GM21737 (cell line): ENCODE results near the gene FAM193A.
A peak's percentile ranks its signal among the peaks of the same experiment; 100 is the strongest.

Experiments
- ATAC-seq: cut with Tn5 transposase; IDR thresholded peaks from one replicate; pipeline ENCODE4 v1.9.1; 2021; ENCODE audit warnings: mild to moderate bottlenecking, moderate library complexity; ENCODE audit not compliant: unreplicated experiment

Gene FAM193A, protein sequence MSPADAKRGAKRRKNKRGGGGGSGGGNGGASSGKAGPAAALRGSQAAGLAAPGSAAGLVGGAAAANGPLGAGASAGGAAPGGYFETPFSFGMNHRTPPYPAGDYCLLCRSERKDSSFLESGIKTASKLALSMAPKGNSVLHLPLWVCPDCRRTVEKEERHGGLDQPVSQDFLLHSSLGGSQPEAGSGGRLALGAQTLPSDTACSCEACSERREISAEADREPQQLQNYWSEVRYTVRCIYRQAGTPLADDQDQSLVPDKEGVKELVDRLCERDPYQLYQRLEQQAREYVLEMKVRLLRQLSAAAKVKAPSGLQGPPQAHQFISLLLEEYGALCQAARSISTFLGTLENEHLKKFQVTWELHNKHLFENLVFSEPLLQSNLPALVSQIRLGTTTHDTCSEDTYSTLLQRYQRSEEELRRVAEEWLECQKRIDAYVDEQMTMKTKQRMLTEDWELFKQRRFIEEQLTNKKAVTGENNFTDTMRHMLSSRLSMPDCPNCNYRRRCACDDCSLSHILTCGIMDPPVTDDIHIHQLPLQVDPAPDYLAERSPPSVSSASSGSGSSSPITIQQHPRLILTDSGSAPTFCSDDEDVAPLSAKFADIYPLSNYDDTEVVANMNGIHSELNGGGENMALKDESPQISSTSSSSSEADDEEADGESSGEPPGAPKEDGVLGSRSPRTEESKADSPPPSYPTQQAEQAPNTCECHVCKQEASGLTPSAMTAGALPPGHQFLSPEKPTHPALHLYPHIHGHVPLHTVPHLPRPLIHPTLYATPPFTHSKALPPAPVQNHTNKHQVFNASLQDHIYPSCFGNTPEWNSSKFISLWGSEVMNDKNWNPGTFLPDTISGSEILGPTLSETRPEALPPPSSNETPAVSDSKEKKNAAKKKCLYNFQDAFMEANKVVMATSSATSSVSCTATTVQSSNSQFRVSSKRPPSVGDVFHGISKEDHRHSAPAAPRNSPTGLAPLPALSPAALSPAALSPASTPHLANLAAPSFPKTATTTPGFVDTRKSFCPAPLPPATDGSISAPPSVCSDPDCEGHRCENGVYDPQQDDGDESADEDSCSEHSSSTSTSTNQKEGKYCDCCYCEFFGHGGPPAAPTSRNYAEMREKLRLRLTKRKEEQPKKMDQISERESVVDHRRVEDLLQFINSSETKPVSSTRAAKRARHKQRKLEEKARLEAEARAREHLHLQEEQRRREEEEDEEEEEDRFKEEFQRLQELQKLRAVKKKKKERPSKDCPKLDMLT (N-terminal part only)

DNA sequence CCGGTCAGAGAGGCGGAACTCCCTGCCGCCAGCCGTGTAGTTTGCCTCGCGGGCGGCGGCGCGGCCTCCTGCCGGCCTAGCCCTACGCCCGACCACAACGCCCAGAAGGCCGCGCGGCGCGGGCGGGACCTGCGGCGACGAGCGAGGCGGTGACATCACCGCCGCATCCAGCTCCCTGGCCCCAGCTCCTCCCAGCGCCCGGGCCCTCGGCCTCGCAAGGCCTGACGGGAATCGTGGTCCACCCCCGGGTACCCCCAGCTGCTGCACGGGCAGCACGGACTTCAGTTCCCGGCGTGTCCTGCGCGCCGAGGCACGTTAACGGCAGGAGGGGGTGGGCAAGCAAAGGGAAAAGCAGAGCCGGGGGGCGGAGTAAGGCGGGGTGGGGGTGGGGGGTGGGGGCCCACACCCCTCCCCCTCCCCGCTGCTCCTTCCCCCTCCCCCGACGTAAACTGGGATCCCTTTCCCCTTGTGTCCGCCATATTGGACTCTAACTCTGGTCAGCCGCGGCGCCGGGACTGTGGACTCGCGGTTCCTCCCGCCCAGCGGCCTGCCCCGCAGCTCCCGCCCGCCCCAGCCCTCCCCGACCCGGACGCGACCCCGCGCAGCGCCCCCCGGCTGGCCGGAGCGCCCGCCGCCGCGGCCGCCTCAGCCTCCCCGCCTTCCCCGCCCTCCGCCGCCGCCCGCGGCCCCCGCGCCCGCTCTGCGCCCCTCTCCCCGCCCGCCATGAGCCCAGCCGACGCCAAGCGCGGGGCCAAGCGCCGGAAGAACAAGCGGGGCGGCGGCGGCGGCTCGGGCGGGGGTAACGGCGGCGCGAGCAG lies at the start of gene FAM193A:
FAM193A (plus strand) TSS at position 455 of the 818 bp plus-strand sequence; CDS start at position 724, 269 bp downstream.
- ATAC-seq: peak; percentile 82

DNA sequence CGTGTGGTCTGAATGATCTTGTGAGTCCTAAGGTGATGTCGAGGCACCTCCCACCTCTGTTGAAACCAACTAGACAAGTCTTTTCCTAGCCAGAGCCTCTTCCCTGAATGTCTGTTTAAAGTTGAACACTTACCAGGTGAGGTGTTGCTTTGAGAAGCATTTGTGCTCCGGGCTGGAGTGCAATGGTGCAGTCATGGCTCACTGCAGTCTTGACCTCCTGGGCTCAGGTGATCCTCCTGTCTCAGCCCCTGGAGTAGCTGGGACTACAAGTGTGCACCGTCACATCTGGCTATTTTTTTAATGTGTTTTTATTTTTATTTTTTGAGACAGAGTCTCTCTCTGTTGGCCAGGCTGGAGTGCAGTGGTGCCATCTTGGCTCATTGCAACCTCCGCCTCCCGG lies 49.5 kb upstream of the FAM193A start:
- no peak for ATAC-seq

- no peak for ATAC-seq
These were observed 48.8 kb upstream of the FAM193A start for GRCh38 chr4:2487632-2488031.

DNA sequence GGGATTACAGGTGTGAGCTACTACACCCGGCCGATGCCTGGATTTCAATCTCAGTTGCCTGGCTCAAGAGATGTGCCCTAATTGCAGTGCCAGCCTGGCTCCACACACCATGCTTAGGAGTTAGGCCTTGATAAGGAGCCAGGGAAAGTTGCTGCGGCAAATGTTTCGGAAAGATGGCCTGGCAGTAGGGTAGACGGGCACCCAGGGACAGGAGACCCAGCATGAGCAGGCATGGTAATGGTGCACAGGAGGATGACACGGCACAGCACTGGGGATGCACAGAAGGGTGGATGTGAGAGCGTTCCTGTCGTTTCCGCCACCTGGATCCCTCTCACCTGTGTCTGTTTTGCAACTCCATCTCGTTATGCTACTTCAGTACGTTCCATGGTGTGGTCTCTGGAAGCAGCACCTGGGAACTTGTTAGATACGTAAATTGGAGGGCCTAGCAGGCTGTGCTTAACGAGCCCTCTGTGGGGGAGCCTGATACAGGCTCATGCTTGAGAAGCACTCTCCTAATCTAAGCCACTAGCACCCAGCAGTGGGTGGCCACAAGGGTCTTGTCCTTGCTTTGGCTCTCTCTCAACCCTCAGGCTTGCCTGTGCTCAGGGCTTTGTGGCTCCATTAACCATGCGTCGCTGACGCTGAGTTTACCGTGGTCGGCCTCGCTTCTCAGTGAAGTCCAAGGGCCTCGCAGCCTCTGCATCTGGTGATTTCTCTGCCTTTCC lies 47.2 kb upstream of the FAM193A start:
- ATAC-seq: no peak

GRCh38 chr4:2489841-2490552 lies 46.5 kb upstream of the FAM193A start:
- no peak for ATAC-seq

- ATAC-seq: no peak
These were observed 43.5 kb upstream of the FAM193A start for GRCh38 chr4:2492970-2493369.

GRCh38 chr4:2494992-2495391 lies 41.5 kb upstream of the FAM193A start:
- ATAC-seq: no peak

DNA sequence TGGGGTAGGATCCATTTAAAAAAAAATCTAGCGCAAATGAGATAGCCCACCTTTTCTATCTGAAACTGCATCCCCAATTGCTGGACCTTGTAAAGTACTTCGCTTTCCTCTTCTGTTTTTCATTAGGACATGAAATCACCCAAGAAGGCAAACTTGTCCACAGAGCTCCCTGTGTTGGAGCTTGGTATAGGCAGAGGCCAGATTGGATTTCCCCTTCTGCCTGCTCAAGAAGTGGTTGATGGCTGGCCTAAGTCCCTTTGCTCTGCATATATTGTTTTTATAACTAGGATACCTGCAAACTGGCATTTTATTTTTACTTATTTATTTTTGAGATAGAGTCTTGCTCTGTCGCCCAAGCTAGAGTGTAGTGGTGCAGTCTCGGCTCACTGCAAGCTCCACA lies 39.1 kb upstream of the FAM193A start:
- no peak for ATAC-seq

DNA sequence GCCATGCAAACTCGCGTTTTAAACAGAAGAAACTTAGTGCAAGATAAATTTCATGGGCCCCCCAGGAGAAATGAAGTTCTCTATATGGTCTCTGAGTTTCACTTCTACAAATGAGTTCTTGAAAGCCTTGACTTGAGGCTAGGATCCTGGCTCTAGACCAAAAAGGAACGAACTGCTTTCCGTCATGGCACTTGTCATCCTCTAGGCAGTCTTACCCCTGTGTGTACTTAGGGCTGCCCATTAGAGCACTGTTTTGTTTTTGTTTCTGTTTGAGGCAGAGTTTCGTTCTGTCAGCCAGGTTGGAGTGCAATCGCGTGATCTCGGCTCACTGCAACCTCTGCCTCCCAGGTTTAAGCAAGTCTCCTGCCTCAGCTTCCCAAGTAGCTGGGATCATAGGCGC lies 38.5 kb upstream of the FAM193A start:
- ATAC-seq: peak; percentile 84

GRCh38 chr4:2500547-2500946 lies 35.9 kb upstream of the FAM193A start:
- ATAC-seq: no peak

GRCh38 chr4:2501034-2501594 lies 35.3 kb upstream of the FAM193A start:
- ATAC-seq: no peak

GRCh38 chr4:2503809-2504208 lies 32.6 kb upstream of the FAM193A start:
- ATAC-seq: no peak

GRCh38 chr4:2507259-2507658 lies 29.2 kb upstream of the FAM193A start:
- no peak for ATAC-seq

DNA sequence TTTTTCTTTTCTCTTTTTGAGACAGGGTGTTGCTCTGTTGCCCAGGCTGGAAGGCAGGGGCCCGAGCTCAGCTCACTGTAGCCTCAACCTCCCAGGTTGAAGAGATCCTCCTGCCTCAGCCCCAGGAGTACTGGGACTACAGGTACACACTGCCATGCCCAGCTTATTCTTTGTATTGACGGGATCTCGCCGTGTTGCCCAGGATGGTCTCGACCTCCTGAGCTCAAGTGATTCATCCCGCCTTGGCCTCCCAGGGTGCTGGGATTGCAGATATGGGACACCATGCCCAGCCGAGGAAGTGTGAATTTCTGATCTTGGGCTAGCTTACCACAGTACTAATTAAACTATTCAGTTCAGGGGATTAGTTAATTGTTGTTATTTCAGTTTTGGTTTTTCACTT lies 28.6 kb upstream of the FAM193A start:
- ATAC-seq: no peak

DNA sequence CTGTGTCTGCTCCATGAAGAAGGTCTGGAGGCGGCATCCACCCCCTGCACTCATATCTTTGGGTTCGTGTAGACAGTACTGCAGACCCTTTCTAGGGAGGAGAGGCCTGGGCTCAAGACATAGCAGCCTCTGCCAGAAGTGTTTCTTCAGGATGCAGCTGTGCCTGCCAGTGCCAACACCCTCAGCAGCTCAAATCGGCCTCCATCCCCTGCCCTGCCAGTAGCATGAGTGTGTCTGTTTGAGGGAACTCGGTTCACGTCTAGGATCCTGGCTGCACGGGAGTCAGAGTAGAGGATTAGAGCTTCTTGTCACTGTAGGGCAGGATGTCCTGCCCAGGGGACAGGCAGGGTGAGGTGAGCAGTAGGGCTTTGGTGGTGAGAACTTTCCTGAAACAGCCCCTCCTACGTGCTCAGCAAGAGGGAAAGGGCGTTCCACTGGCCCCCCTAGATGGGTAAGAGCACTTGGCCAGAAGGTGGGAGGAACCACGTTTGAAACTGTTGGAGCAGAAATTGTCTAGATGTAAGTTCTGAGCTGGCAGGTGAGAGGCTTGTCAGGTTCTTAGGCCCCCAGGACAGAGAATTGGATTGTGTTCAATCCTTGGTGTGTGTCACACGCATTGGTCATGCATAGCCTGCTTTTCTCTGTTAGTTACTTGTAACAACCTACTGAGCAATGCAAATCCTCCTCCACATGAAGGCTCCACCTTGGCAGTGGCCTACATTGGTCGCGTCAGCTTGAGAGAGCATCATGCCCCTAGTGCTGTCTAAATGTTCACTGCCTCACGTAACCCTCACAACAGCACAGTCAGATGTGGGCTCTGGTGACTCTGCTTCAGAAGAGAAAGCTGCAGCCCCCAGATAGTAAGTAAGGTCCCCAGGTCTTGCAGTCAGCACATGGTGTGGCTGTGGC lies 25.8 kb upstream of the FAM193A start:
- no peak for ATAC-seq

DNA sequence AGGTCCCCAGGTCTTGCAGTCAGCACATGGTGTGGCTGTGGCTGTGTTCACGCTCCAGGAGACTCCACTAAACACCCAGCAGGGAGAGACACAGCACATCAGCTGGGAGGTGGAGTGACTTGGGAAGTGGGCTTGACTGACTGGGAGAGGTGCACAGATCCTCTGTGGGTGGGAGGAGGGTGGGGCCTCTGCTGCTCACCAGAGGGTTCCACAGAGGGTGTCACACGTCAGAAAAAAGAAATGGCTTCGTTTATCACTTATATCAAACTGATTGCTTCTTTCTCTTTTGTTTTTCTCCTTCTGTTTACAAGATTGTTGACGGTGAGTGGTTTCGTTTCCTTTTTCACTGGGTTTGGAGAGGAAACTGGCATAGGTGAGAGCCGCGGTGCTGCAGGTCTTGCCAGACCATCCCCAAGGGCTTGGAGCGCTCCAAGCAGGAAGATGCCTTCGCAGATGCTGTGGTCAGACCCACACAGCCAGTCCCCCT lies 24.8 kb upstream of the FAM193A start:
- no peak for ATAC-seq

GRCh38 chr4:2512396-2513135 lies 23.9 kb upstream of the FAM193A start:
- no peak for ATAC-seq
